NCI-H1694 treated with DMSO at 0.1 percent for 48 hours (cell line): ENCODE data around the gene CASZ1.

Source experiments
- DNase-seq: peaks from one replicate; lab custom pipeline; 2025; lab: John Stamatoyannopoulos, UW

CASZ1 gene

DNA sequence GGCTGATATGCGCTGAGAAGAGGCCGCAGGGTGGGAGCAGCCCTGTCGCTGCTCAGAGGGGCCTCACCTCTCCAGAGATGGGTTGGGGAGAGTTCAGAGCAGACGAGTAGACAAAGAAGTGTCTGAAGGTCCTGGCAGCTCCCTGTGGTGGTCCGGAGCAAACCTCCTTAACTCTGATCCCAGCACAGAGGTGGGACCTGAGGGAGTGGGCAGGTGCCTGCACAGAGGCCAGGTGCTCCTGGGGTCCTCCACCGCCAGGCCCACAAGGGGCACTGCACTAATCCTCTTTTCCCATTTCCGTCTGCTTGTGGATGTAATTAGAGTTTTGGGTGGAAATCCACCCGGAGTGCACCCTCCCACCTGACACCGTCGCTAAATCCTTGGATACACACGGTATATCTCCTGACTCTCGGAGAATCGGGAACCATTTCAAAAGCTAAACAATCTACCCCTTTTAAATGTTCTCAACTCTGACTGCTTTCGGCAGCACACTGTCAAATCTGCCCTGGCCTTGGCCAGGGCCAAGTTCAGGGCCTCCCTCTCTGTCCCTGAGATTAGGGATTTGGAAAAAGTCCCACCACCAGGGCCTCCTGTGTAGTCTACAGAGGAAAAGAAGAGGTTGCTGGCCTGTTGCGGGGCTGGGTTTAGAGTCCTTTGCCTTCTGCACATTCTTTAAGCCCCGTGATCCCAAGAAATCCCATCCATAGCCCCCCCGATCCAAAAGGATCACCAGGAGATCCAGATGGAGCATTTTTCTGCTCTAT lies 22.4 kb downstream of the CASZ1 start:
- no peak for DNase-seq

DNA sequence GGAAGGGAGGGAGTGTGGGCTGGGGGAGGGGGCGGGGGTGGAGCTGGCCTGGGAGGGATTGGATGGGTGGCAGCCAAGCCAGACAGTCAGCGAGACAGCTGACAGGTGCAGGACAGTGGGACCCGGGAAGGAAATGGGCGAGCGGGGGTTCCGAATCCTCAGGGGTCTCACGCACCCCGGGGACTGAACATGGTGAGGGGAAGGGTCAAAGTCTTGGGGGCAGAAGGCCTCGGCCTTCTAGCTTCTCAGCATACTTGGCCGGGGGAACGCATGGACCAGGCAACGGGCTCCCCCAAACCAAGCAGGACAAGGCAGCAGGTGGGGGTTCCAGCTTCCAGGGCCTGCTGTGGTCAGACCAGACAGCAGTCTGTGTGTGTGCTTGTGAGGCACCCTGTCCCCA lies 23.1 kb downstream of the CASZ1 start:
- DNase-seq: no peak

DNA sequence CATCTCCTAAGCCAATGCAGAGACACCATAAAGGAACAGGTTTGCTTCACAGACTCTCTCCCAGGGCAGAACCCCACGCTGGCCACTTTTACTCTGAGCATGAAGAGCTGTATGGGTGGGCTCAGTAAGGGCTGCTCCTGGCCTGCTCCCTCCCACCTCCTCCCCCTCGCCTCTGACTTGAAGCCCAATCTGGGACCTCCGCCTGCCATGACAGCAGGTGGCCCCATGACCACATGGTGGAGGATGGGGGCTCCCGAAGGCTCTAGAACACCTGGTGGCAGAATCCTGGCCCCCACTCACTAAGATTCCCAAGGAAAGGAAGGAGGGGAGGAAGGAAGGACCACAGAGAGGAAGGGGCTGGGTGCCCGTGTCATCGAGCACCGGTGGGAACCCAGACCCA lies 23.7 kb downstream of the CASZ1 start:
- DNase-seq: no peak

DNA sequence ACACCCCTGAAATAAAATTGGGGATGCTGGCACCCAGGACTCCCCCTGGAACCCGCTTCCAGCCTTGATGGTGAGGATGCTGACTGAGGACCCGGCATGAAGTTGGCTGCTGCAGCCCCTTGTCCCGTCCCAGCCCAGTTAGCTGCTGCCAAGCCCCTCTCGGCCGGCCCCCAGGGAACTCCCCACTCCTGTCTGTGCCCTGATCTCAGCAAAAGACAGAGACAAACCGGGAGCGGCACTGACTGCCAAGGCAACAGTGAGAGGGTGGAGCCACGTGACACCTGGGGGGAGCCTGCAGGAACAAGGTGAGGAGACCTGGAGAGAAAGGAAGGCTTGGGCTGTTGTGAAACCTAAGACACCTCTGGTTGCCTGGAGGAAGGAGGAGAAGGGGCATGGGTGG lies 24.7 kb downstream of the CASZ1 start:
- no peak for DNase-seq

DNA sequence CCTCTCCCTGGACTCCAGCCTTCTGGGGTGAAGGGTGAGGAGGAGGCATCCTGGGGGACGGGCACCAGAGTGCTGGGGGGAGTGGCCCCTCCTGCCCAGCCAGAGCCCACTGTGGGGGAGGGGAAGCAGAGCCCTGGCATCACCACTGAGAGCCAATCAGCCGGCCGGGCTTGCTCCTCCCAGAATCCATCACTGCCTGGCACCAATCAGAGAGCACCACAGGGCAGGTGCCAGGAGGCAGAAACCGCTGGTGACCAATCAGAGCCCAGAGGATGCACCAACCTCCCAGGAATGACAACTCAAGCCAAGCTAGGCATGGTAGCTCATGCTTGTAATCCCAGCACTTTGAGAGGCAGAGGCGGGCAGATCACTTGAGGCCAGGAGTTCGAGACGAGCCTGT lies 27.9 kb downstream of the CASZ1 start:
- DNase-seq: no peak

DNA sequence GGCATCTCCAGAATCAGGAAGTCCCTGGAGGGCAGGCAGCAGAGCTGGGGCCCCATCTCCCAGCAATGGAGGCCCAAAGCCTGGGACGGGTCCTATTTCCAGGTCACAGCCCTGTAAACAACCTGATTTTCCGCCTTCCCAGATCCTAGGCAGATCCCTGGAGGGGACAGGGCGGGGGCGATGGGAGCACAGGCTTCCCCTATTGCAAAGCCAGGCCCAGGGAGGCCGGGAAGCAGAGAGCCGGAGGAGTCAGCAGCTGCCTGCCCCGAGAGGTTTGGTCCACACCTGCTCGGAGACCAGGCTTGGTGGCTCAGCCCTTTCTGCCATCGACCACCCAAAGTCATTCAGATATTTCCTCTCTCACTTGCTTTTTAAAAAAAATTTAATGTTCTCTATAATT lies 29.2 kb downstream of the CASZ1 start:
- DNase-seq: no peak

DNA sequence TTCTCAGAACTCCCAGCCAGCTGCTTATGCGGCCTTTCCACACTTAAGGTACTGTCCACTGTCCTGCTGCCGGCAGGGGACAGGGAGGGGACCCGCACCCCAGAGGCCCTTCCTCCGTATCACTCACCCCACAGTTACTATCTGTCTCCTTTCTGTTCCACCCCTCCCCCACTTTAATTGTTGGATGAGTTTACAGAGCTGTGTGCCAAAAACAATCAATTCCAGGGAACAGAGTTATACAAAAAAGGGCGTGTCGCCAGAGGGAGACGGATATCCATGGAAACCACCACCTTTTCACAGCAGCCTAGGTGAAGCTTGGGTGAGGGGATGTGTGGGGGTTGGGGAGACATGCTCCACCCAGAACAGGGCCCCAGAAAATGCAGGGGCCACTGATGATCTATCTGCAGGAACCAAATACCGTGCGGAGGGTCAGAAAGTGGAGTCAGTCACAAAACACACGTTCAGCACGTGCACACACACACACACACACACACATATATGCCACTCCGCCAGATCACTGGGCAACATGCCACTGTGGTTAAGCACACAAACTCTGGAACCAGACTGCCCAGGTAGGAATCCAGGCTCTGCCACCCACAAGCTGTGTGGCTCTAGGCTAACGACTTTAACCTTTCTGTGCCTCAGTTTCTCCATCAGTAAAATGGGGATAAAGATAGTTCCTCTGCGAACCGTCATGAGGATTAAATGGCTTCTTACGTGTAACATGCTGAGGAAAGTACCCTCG lies 30.5 kb downstream of the CASZ1 start:
- no peak for DNase-seq

DNA sequence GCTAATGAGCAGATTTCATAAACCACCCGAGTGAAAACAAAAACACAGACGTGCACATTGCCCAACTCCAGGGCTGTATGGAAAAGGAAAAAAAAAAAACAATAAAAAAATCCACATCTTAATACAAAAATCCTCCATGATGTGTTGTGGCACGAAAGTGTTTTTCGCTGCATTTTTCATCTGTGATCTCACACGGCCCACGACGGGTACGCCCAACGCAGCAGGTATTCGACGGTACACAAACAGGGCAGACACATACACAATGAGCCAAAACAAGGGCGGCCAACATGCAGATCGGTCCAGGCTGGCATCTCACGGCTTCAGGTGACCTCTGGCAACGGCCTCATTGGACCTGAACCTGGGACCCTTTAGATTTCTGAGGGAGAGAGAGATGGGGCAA lies 31.1 kb downstream of the CASZ1 start:
- no peak for DNase-seq

DNA sequence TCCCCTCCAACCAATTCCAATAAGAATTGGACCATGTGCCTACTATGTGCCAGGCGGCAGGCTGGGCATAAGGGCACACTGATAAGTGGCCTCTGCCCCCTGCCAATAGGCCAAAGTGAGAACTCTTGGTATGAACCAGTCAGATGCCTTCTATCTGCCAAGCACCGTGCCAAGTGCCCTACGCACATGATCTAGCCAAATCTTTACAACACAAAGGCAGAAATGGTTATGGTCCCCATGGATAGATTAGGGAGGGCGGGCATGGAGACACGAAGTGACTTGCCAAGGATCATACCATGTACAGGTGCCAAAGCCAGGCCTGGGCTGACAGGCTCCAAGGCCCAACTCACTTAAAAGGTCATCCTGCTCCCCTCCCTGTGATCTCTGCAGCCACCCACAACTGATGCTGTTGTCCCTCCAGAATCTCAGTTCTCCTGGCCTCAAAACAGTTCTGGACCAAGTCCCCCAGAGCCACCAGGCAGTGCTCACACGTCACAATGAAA lies 32.1 kb downstream of the CASZ1 start:
- DNase-seq: no peak

DNA sequence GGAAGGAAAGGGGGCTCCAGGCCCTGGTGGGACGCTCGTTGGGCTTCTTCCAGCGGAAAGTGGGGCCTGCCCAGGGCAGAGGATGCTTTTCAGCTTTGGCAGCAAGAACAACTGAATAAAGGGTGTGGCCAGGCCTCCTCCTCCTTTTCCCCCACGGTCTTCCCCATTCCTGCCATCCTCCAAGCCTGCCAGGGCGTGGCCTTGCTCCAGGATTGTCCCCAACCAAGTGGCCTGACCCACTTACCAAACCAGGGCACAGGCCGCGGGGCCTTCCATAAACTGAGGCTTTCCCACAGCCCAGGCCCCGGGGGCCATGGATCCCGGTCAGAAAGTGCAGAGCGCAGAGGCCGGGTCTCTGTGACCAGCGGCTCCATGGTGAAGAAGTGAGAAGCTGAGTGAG lies 33.6 kb downstream of the CASZ1 start:
- DNase-seq: no peak

DNA sequence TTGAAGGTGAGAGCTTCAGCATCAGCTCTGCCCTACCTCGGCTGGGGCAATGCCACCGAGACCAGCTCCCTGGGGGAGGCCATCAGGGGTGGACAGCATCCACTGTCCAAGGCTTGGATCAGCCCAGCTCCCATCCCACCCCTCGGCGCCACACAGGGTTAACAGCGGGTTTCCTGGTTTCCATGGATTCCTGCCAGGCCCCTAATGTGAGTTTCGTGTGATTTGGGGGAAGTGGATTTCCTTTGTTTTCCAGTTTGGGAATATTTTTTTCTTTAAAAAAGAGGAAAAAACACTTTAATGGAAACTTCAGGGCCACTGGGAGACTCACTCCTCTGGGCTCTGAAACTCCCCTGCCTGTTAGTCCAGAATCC lies 34.3 kb downstream of the CASZ1 start:
- no peak for DNase-seq

DNA sequence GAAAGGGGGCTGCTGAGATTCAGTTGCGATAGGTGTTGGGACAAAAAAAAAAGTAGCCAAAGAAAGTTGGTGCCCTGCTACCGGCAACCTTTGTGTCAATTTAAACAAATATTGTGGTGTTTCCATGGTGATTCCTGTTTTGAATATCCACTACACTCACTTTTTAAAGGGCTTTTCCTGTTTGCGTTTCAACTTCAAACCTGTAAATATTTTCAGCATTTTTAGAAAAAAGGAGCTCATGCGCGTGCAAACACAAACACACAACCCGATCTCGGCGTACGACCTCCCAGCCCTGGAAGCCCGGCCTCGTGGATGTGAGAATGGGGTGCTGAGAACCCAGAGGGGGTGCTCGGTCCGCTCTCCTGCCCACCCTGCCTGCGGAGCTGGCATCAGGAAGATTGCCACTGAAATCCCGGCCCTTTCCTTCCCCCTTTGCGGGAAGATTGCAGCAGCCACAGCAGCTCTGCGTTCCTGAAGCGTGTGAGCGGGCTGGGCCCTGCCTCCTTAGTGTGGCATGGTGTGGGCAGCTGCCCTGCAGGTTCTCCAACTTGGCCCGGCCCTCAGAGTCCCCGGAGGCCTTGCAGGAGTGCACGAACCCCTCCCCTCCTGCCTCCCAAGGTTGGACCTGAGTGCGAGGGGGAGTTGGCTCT lies 34.8 kb downstream of the CASZ1 start:
- DNase-seq: no peak

DNA sequence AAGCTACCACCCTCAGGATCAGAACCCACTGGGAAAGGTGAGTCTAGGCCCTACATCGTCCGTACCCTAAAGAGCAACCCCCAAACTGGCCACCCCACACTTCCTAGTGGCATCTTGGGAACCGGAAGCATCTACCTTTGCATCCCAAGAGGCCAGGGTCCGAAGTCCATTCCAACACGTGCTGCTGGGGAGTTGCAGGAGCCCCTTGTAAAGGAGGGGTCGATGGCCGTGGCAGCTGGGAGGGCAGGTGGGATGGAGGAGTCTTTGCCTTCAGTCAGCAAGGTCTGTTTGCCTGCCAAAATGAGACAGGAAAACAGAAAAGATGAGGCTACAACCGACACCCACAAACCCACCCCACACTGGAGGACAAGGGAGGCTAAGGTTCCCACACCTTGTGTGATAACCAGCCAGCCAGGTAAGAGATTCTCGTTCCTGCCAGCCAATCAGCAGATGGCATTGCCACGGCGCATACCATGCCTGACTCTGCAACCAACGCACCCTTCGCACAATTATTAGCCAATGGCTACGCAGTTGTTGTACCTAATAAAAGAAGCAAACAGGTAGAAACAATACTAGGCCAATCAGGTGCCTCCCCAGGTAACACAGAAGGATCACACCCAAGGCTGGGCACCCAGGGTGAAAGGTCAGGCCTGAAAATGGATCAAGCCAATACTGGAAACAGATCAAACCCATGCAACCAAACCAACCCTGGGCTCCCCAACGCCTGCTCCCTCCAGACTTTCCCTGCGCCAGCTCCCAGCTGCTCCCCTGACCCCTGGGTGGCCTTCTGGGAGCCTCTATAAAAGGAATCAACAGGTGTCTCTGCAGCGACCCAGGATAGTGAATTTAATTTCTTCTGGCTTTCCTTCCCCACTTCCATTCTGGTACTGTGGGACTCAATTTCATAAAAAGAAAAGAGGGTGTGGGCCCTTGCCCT lies 35.6 kb downstream of the CASZ1 start:
- no peak for DNase-seq

DNA sequence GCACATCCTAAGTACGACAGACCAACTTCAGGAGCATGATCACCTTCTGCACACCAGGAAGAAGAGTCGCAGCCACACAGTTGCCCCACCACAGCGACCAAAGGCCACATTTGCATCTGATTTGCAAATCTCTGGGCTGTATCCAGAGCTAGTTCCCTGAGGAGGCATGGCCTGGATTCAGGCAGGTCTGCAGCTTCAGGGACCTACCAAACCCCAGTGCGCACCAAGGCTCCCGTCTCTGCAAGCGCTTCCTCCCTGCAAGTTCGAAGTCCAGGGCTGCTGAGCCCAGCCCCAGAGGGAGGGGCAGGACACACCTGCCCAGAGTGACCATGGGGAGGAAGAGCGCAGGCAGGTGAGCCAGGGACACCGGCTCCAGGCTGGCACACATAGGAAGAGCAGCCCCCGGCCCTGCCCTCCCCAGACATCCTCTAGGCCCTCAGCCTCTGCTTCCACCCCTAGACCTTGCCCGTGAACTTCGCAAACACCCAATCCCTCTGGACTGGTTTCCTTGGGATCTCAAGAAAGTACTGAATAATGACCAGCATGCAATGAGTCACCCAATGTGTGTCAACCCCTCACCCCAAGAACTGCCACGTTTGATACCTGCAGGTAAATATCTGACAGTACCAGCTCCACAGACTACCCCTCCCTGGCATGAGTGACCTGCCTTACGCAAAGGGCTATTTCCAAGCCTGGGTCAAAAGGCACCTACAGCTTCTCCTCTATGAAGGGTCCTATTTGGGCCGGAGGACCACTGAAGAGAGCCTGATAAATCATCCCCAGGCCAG lies 36.8 kb downstream of the CASZ1 start:
- no peak for DNase-seq

DNA sequence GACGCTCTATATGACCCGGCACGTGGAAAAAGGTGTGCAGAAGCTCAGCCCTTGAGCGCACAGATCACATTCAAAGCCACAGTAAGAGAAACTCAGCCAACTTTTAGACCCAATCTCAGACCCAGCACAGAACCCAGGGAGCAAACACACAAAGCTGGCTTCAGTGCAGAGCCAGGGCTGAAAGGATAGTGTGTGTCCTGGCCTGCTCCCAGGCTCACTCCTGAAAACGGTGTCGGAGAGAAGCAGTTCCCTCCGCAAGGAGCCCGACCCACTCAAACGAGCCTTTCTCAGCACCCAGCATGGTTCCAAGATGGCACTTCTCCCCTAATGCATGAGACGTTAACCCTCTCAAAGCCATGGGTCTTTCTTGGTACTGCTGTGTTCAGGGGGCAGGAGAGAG lies 39.6 kb downstream of the CASZ1 start:
- DNase-seq: no peak

DNA sequence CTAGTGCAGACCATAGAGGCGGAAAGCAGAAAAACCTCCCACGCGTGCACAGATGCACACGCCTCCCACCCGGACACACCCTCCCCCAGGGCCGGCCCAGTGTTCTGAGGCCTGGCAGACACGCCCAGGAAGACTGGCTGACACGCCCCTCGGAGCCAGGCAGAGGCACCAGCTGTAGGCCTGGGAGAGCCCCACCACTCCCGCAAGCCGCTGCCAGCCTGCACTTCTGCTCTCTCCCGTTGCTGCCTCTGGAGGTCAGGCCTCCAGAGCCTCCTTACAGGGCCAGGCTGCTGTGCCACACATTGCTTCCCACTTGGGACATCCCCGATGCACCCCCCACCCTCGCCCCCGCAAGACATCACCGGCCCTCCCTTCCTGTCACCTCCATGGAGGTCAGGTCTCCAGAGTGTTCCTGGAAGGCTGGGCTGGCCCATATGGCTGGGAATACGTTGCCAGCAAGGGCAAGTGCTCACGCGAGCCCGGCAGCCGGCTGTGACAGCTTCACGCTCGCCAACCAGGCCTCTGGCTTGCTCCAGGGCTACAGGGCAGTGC lies 40.4 kb downstream of the CASZ1 start:
- DNase-seq: peak; percentile 72

DNA sequence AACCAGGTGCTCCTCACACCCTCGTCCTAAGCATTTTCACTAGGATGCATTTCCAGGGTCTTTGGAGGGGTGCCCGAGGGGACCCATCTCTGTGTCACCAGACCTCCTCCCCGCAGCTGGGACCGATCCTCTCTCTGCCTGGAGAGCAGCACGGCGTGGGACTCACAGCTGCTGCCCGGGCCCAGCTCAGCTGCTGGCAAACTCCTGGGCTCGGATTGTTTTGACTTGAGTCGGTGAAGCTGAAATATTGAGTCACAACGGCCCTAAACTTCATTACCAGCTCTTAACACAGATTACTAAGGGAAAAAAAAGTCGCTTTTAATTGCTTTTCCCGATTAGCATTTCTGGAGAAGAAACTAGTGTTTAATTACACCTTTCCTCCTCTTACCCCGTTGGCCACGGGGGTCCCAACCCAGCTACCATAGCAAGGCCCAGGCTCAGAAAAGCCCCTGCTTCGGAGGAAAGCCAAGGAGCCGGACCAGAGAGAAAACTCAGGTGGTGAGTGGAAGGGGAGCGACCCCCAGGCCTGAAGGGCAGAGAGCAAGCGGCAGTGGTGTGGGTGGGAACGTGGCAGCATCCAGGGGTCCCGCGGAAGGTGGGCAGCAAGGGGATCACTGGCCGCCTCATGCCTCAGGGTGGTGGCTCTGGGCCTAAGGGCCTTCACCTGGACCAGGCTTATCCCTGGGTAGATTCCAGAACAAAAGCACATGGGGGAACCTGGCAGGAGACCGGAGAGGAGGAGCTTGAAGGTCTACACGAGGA lies 41.7 kb downstream of the CASZ1 start:
- DNase-seq: no peak

DNA sequence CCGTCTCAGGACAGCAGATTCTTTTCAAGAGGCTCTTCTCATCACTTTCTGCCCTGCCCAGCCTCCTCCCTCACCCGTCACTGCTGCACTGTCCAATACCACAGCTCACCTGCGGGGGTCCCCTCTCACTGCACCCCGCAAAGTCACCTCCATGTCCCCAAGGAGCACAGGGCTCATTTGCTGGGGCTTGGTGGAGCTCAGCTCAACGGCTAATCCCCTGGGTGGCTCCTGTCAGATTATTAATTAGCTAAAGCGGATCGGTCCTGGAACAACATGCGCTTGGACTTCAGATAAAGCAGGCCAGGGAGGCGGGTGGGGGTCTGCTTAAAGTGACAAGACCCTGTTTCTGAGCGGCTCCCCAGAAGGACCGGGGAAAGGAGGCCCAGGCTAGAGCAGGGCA lies 43.1 kb downstream of the CASZ1 start:
- DNase-seq: no peak

DNA sequence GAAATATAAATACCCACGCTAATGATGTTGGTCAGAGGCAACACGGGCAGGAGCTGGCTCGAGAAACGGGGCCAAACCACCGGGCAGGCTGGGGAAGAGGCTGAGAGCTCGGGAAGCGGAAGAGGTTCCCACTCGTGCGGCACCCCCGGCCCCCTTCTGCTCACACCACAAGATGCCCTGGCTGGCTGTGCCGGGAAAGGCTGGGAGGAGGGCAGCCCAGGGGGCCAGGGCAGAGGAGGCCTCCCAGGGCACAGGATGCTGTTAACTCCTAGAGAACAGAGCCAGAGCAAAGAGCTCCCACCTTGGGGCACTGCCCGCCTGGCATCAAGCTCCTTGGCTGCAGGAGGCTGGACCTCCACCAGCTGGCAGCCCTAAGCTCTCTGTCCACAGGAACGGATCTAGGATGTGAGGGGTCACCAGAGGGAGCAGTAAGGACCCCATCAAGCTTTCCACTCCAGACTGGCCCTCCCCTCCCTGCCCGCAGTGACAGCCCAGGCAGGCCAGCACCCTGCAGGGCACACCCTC lies 44.8 kb downstream of the CASZ1 start:
- no peak for DNase-seq

DNA sequence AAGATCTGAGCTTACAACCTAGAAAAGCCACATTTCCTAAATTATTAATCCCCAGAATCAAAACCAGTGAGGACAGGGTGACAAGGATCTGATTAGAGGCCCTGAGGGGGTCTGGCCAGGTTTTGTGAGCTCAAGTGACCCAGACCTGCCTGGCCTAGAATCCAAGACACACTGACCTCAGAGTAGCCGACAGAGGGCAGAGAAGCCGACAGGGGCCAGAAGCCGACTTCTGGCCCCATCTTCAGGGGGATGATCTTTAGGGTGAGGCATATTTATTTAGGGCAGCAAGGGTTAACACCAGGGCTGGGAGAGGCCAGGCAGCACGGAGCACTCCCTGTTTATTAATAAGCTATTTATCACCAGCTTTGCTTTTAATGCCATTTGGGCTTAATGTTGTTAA lies 45.3 kb downstream of the CASZ1 start:
- no peak for DNase-seq
